Measurements from ENCODE around the gene MEGF11.
"Not testable (repeated sequence)": the region's sequence is repeated elsewhere in the genome, so short reads cannot be mapped to it uniquely, and the experiment has no call there.

DNA sequence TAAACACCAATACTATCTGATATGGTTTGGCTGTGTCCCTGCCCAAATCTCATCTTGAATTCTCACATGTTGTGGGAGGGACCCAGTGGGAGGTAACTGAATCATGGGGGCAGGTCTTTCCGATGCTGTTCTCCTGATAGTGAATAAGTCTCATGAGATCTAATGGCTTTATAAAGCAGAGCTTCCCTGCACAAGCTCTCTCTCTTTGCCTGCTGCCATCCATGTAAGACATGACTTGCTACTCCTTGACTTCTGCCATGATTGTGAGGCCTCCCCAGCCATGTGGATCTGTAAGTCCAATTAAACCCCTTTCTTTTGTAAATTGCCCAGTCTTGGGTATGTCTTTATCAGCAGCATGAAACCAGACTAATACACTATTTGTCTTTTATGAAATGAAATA is 9.3 kb upstream of the MEGF11 start:
- not testable (repeated sequence) for TF ChIP-seq YY1 (IDR thresholded peaks at IDR 0.05; ENCODE audit: insufficient read depth, insufficient read length); ZNF274 (IDR thresholded peaks at IDR 0.05; ENCODE audit: low read depth, low read length); SUZ12 (IDR thresholded peaks at IDR 0.05; ENCODE audit: extremely low read depth, insufficient read depth, insufficient read length)
